Germinal center (tissue), 1 donor: Measurements from ENCODE around the gene ACACA.

Experiments used
- DNase-seq: peaks from one replicate; pipeline ENCODE4 v3.0.0; 2012; ENCODE audit warnings: mixed read lengths, low spot score

Gene ACACA

DNA sequence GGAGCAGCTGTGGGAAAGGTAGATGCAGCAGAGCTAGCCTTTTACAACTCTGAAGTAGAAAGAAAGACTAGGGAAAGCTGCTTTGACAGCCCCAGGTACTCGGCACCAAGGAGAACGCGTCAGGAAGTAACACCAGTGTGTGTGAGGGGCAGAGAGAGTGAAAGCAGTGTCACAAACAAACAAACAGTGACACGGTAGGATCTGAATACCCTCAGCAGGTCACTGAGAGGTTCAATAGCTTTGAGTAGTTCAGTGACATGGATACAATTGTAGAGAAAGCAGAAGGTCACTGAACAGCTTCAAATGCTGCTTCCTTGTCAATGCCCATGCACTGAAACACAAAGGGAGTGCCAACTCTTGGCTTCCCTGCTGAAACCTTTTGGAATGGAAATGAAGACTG is 181.2 kb downstream of the ACACA start:
- no peak for DNase-seq

DNA sequence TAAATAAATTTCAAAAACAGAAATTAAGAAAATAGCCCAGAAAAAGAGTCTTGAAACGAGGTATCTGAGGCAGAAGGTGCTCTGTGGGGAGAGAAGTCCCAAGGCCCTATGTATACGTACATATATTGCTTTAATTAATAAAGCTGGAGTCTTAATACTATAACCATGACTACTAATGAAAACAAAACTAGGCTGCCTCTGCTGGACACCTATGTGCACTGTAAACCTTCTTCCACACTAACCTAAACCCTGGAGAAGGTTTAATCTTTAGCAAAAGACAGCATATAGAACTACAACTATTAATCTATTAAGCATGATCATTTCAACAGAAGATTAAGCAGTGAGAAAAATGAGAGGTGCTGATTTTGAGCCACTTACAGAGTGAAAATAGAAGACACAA is 184.8 kb downstream of the ACACA start:
- DNase-seq = no peak

DNA sequence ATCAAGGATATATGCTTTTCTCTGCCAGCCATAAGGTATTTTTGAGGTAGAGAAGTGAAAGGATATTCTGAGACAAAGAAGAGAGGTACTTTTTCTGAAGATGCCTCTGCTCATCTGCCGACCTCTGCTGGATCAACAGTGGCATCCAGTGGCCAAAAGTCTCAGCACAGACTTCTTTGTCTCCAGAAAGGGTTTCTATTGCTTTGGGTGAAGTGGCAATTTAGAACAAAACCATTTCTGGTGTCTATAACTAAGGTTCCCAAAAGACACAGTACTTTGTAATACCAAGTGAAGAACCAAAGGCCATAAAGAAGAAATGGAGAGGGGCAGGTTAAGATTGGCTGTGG is 186.1 kb downstream of the ACACA start:
- DNase-seq = peak; percentile 5

DNA sequence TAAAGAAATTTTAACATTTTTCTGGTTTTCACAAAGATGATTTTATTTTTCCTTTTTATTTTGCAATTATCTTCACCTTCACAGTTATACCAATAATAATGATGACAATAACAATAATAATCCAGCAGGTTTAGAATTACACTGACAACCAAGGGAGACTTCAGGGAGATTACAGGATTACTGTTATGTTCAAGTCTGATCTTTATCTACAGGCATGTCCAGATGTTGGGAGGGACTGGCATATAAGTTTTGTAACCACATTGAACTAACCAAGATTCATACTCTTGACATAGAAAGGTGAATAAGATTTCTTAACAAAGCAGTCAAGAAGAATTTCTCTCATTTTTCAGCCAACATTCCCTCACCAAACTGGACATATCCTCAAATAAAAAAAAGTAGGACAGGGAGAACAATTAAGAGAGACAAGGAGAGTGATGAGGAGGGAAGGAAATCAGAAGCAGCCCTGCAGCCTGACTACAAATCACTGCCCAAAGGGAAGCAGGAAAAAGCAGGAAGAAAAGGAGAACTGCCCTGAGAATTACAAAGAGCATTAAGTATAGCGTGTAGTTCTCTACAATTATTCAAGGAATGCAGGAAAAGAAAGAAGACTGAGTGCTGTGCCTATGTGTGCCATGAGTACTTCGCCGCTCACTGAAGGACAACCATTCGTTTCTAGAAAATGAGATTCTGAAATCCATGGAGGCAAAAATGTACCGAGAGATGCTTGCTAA is 186.6 kb downstream of the ACACA start:
- no peak for DNase-seq

DNA sequence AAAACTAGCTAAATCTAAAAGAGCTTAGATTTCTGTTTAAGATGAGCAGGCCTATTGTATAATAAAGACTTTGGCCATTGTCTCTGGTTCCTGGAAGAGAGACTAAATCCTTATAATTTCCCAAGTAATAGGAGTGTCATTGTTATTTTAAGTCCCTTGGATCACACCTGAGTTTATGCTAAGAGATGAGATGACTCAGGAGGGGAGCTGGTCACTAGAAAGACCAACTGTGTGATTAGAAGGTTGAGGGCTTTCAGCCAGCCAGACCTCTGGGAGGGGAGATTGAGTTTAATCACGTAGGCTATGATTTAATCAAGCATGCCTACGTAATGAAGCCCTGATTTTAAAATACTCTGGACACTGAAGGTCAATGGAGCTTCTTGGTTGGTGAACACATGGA is 187.8 kb downstream of the ACACA start:
- no peak for DNase-seq

DNA sequence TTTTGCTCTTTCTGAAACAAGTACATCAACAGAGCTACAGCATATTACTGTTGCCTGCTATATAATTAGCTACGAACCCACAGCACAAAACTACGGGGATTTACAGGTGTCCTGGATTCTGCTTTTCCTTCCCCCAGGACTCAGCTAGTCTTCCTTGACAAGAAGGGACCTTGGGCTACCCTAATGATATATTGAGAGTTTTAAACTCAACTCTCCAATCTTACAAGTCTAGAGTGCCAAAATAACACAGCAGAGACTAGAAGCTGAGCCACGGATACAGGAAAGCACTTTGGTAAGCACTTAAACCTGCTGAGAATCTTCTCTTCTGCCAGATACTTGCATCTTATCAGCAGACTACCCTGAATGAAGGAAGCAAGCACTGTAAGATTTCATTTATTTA is 192.2 kb downstream of the ACACA start:
- DNase-seq = no peak

- no peak for DNase-seq
Measured at GRCh38 chr17:37213927-37214326, 192.7 kb downstream of the ACACA start.

GRCh38 chr17:37212179-37212578 is 194.5 kb downstream of the ACACA start:
- no peak for DNase-seq

- DNase-seq = no peak
Measured at GRCh38 chr17:37211136-37211535, 195.5 kb downstream of the ACACA start.

DNA sequence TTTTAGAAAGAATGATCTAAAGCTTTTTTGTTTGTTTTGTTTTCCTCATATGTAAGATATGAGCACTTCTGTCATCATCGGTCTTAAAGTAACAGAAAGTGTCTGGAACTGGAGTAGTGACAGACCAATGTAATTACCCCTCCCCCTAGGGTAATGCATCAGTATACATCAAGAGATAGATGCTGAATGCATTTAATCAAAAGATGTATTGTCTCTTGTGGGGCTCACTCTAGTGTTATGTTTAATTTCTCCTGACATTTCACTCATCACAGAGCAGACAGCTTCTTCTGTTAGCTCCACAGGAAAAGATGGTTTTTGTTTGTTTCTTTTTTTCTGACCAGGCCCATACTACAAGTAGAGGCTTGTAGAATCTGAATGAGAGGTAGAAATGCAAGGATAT is 199.5 kb downstream of the ACACA start:
- DNase-seq = no peak

DNA sequence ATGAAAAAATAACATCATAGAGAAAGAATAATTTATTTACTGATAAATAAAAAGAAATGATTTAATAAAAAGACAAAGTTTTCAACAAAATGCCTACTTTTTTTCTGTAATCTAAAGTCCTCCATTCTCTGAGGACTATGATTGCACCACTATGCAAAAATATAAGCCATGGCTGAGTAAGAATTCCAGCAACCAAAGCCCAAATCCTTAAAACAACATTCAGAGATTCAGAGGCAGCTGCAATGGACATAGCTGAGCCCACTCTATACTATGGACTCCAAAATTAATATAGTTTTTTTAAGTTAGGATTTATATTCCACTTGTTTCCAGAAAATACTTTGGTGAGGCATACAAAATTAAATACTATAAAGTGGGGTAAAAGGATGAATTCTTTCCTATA is 200.3 kb downstream of the ACACA start:
- no peak for DNase-seq

GRCh38 chr17:37200497-37200896 is 206.1 kb downstream of the ACACA start:
- DNase-seq = no peak

- DNase-seq = no peak
Measured at GRCh38 chr17:37197336-37197735, 209.3 kb downstream of the ACACA start.

DNA sequence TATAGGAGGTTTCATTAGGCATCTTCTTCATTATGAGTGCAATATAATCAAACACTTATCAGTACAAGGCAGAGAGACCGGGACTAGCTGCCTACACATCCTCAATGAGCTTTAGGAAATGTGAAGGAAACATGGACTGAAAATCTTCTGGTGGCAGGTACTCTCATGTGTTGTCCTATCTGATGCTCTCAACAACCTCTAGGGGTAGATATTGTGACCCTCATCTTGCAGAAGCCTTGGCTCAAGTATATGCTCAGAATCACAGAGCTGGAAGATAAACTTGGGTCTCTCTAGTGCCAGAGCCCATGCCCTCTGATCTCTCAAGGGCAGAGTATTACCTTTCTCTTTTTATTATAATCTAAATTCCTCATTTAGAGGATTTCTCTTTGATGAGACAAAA is 212.4 kb downstream of the ACACA start:
- DNase-seq = no peak

GRCh38 chr17:37191219-37191618 is 215.4 kb downstream of the ACACA start:
- DNase-seq = no peak

DNA sequence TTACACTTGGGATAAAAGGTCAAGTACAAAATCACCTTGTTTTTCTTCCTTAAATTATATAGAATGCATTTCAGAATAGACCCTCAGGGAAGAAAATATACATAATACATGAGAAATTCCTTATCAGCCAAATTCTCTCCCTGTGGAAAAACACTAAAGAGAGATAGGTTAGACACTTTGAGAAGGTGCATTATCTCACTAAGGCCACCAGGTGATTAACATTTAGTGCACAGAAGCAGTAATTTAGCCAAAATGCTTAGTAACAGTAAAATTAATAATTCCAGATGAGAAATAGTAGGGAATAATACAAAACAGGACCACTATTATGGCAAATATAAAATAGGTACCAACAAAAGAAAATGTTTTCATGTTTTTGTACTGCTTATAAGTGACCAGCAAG is 216.1 kb downstream of the ACACA start:
- DNase-seq = no peak

DNA sequence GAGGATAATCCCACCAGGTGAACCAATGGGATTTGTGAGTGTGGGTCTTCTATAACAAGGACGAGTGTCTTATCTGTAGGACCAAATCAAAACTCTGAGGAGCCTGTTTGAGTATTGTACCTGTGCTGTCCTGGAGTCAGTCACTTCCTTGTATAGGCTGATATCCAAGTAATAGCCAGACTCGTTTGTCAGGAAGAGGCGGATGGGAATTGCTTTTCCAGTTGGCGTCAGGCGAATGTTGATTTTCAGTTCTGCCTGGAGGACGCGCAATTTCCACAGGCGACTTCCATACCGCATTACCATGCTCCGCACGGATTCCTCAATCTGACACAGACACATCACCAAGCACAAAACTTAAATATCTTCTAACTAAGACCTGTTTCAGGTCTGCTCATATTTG is 218.5 kb downstream of the ACACA start:
- DNase-seq = no peak

- no peak for DNase-seq
Measured at GRCh38 chr17:37187262-37187661, 219.4 kb downstream of the ACACA start.

DNA sequence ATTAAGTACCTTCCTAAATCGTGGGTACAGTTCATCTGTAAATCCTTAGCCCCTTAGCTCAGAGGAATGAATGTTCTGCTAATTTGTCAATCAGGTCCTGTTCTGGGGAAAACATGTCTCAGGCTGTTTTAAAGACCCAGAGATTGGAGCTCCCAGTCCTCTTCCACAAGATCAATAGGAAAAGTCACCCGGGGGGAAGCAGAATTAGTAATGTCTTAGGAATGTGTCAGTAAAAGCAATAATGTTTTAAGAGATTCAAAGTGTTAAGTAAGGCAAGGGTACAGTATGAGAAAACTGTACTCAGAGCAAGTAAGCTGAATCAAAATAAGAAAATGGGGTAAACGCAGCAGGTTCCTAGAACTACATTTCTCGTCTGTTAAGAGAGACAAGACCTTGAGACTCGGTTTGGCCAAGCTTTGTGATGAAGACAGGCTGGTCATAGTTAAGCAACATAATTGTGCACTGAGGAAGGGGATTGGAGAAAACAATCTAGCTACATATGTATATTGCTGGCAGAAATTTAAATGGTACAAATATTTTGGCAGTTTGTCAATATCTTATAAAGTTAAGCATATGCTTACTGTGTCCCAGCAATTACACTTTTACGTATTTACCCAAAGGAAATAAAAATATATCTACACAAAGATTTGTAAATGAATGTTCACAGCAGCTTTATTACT is 223.7 kb downstream of the ACACA start:
- DNase-seq = no peak

DNA sequence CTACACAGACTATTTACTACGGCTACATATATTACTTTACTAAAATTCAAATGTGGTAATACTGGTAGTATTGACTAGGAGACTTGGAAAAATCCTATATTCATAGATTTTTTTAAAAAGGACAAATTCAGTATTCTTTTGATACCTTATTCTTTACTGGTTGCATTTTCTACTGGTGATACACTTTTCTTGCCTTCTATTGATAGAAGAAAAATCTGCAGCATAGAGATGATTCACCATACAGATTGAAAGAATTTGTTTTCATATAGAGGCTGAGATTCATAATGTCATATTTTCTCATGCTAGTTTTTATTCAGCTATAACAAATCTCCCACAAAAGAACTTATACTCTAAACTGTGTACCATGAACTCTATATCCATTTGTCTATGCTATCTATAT is 226.3 kb downstream of the ACACA start:
- DNase-seq = no peak

GRCh38 chr17:37179893-37180292 is 226.7 kb downstream of the ACACA start:
- no peak for DNase-seq

DNA sequence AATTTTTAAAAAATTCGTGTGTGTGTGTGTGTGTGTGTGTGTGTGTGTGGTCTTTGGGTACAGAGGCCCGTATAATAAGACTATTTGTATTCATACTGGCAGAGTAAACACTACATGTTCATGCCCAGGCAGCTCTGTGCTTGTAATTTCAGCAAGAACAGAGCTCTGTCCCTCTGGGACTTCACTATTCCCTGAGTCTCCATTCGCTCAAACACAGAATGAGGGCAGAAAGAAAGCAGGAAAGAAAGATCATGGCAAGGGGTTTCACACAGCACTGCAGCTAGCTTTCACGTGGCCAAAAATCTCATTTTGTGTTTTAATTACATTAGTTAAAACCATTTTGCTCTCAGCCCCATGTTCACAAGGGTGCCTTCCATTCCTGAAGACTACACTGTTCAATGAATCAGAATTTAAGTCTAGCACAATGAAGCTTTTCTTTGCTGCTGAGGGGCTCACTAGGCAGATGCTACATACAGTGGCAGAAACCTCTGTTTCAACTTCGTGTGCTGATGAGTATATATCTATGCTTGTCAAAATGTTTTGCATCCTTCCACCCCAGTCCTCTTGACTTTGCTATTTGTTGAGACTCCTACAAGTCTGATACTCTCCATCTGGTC is 229.3 kb downstream of the ACACA start:
- DNase-seq = no peak

DNA sequence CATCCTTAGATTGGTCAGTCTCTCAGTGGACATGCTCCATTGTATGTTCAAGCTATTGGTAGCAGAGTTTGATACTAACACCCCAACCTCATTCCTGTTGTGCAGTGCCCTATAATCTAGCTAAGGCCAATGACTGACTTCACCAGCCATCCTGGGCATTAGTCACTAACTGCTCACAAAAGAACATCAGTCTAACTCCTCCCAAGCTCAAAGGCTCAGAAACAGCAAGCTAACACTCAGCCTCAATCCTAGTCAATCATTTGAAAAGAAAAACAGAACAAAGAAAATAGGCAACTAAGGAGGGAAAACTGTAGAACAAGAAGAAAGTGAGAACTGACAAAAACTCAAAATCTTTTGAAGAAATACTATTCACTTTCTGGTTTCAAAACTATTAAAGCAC is 229.9 kb downstream of the ACACA start:
- DNase-seq = no peak

DNA sequence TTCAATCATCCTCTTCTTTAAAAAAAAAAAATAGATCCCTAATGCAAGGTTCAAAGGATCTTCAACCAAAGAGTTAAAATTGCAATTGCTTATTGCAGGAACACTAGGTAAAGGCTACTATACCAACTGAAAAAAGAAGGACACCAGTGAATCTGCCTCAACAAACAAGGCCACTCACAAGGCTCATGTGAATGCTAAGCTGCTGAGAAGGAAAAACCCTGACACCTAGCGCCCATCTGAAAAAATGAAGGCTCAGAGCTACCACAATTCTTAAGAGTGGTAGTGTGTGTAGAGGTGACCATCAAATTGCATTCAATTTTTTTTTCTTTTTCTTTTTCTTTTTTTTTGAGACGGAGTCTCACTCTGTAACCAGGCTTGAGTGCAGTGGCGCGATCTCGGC is 232.4 kb downstream of the ACACA start:
- DNase-seq = no peak
